Testis (tissue), 2 donors: ENCODE results near the gene P2RX3.

ENCODE experiments used
- CTCF ChIP-seq, 3 experiments: fragments of 450-650 bp in 2 of 3; fragments of 200-600 bp in 1 of 3; sonication (generic) in 1 of 3; IDR thresholded peaks; one replicate each; pipeline ENCODE4 v1.5.1; 2016 to 2019; ENCODE audit warnings: antibody characterized with exemption in 3 of 3, mild to moderate bottlenecking in 2 of 3, moderate library complexity in 1 of 3
- POLR2A ChIP-seq: fragments of 450-650 bp; IDR thresholded peaks from one replicate; pipeline ENCODE4 v1.6.1; 2017; ENCODE audit warnings: antibody characterized with exemption, mild to moderate bottlenecking, moderate library complexity

DNA sequence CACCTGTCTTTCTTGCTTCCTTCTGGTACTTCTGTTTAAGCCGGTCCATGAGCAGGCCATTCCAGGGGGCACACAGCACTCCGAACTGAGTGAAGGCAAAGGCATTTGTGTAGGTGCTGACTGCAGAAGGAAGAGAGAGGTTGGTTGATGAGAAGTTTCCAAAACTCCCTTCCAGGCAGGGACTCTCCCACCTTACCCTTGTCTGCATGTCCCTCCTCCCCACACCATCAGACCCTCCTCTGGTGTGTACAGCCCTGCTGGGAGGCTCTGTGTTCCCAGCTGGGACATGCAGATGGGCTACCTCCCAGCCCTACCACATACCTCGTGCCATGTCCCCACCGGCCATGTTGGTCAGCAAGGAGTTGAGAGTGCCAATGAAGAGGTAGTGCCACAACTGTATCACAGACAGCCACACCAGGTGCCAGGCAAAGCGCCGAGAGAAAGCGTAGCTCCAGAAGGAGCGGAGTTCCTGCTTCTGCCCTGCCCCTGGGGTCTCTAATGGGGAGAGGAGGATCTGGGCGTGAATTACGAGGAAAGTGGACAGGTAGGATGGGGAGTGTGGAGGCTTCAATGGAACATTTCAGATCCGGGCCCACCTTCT is 76.6 kb downstream of the P2RX3 start:
- TF ChIP-seq CTCF (IDR thresholded peaks at IDR 0.05) = no peak
- no peak for TF ChIP-seq POLR2A
